ENCODE data around the gene PFKL. TPM values are rescaled to one million over a fixed set of nuclear protein-coding genes. Genes with fewer than 3 reads are reported as not detected.
"Not testable (repeated sequence)": the region's sequence is repeated elsewhere in the genome, so short reads cannot be mapped to it uniquely, and the experiment has no call there.

Gene PFKL
- total RNA-seq, 2 experiments from 2014 or later = 218 to 221 TPM

- peaks cover 3% of the 10 kb centered on the region for H3K36me3 Mint-ChIP-seq (ENCODE audit: low read depth)
- H3K9me3 Mint-ChIP-seq = no peaks in the 10 kb centered on the region
- H3K27ac Mint-ChIP-seq = no peak overlapping the region
- no peak overlapping the region for H3K4me3 Mint-ChIP-seq
- POLR2A ChIA-PET = interaction anchor here (0.8 to 1.5 kb wide), 3 partner anchors 8 to 17 kb away, joined by 3 read pairs; no protein-coding TSS in a partner anchor
- H3K4me1 Mint-ChIP-seq = no peaks in the 10 kb centered on the region
- no peaks in the 10 kb centered on the region for H3K27me3 Mint-ChIP-seq
- CTCF ChIA-PET = no interaction called here
- no peak for DNase-seq
Observed at GRCh38 chr21:44332383-44332782, 32.5 kb downstream of the PFKL start.

- ChIA-PET CTCF (no interaction called here), POLR2A (interaction anchor here (1.5 kb wide), 1 partner anchor 9 kb away, joined by 3 read pairs; no protein-coding TSS in a partner anchor)
- H3K27ac Mint-ChIP-seq = no peak overlapping the region
- H3K4me3 Mint-ChIP-seq = no peak overlapping the region
- no peaks in the 10 kb centered on the region for H3K27me3 Mint-ChIP-seq
- H3K9me3 Mint-ChIP-seq = no peaks in the 10 kb centered on the region
- H3K4me1 Mint-ChIP-seq = peaks cover 3% of the 10 kb centered on the region
- DNase-seq = no peak
- H3K36me3 Mint-ChIP-seq (ENCODE audit: low read depth) = peaks cover 3% of the 10 kb centered on the region
Observed at GRCh38 chr21:44332965-44333364, 33.1 kb downstream of the PFKL start.

GRCh38 chr21:44333509-44334328 is 33.9 kb downstream of the PFKL start:
- no peak for DNase-seq
- H3K4me1 Mint-ChIP-seq = peaks cover 3% of the 10 kb centered on the region
- peaks cover 3% of the 10 kb centered on the region for H3K36me3 Mint-ChIP-seq (ENCODE audit: low read depth)
- H3K9me3 Mint-ChIP-seq = no peaks in the 10 kb centered on the region
- CTCF ChIA-PET = no interaction called here
- H3K27me3 Mint-ChIP-seq = no peaks in the 10 kb centered on the region
- POLR2A ChIA-PET = interaction anchor here (1.5 to 1.6 kb wide), 3 partner anchors 8 to 40 kb away, joined by 3 read pairs; no protein-coding TSS in a partner anchor
- no peak overlapping the region for H3K27ac Mint-ChIP-seq
- H3K4me3 Mint-ChIP-seq = no peak overlapping the region

- H3K27ac Mint-ChIP-seq = no peak overlapping the region
- H3K4me1 Mint-ChIP-seq = peaks cover 6% of the 10 kb centered on the region
- ChIA-PET CTCF (no interaction called here), POLR2A (interaction anchor here (0.9 to 1.6 kb wide), 3 partner anchors 9 to 40 kb away, joined by 3 to 5 read pairs (median 3); no protein-coding TSS in a partner anchor)
- no peaks in the 10 kb centered on the region for H3K27me3 Mint-ChIP-seq
- H3K9me3 Mint-ChIP-seq = no peaks in the 10 kb centered on the region
- no peak for DNase-seq
- H3K36me3 Mint-ChIP-seq (ENCODE audit: low read depth) = peaks cover 3% of the 10 kb centered on the region
- no peak overlapping the region for H3K4me3 Mint-ChIP-seq
Observed at GRCh38 chr21:44334329-44335030, 34.6 kb downstream of the PFKL start.

- Mint-ChIP-seq H3K9me3 (no peaks in the 10 kb centered on the region), H3K27ac (no peak overlapping the region), H3K4me1 (peaks cover 16% of the 10 kb centered on the region), H3K4me3 (no peak overlapping the region), H3K27me3 (no peaks in the 10 kb centered on the region), H3K36me3 (ENCODE audit: low read depth) (peaks cover 3% of the 10 kb centered on the region)
- ChIA-PET POLR2A (interaction anchor here (0.9 to 1.6 kb wide), 3 partner anchors 10 to 39 kb away, joined by 3 to 5 read pairs (median 3); no protein-coding TSS in a partner anchor), CTCF (no interaction called here)
- DNase-seq = no peak
Observed at GRCh38 chr21:44335266-44336059, 35.6 kb downstream of the PFKL start.

GRCh38 chr21:44337449-44337848 is 37.6 kb downstream of the PFKL start:
- H3K27me3 Mint-ChIP-seq = no peaks in the 10 kb centered on the region
- H3K36me3 Mint-ChIP-seq (ENCODE audit: low read depth) = no peaks in the 10 kb centered on the region
- no peak for DNase-seq
- ChIA-PET POLR2A (interaction anchor here (3.7 kb wide), 1 partner anchor 118 kb away, joined by 21 read pairs; the partner anchor contains the start of gene LRRC3), CTCF (interaction anchor here (0.8 kb wide), 1 partner anchor 456 kb away, joined by 4 read pairs; no protein-coding TSS in a partner anchor)
- peak overlapping the region; percentile 68 for H3K27ac Mint-ChIP-seq
- H3K9me3 Mint-ChIP-seq = no peaks in the 10 kb centered on the region
- H3K4me3 Mint-ChIP-seq = no peak overlapping the region
- peaks cover 21% of the 10 kb centered on the region for H3K4me1 Mint-ChIP-seq

GRCh38 chr21:44337941-44338895 is 38.4 kb downstream of the PFKL start:
- peak overlapping the region; percentile 68 for H3K27ac Mint-ChIP-seq
- H3K27me3 Mint-ChIP-seq = no peaks in the 10 kb centered on the region
- H3K4me1 Mint-ChIP-seq = peaks cover 21% of the 10 kb centered on the region
- no peak for DNase-seq
- no peaks in the 10 kb centered on the region for H3K9me3 Mint-ChIP-seq
- ChIA-PET CTCF (interaction anchor here (0.8 to 1.1 kb wide), 2 partner anchors 148 to 455 kb away, joined by 3 to 4 read pairs; no protein-coding TSS in a partner anchor), POLR2A (interaction anchor here (0.7 to 3.7 kb wide), 7 partner anchors 10 to 479 kb away, joined by 3 to 48 read pairs (median 3); partner anchors contain the start of genes LRRC3 and TRPM2)
- H3K36me3 Mint-ChIP-seq (ENCODE audit: low read depth) = no peaks in the 10 kb centered on the region
- peak overlapping the region; percentile 41 for H3K4me3 Mint-ChIP-seq

GRCh38 chr21:44338971-44339910 is 39.4 kb downstream of the PFKL start, which contains the start of gene CFAP410:
Gene CFAP410 (minus strand): TSS chr21:44339390. CDS start chr21:44339194, 196 bp downstream.
- peaks cover 21% of the 10 kb centered on the region for H3K4me1 Mint-ChIP-seq
- peak within 1 kb of the TSS; percentile 92 for H3K27ac Mint-ChIP-seq
- POLR2A ChIA-PET = interaction anchor here (0.7 to 3.7 kb wide), 12 partner anchors 8 to 478 kb away, joined by 3 to 48 read pairs (median 3); partner anchors contain the start of genes LRRC3 and TRPM2
- peak within 1 kb of the TSS; percentile 86 for H3K4me3 Mint-ChIP-seq
- peak; percentile 96 for DNase-seq
- H3K27me3 Mint-ChIP-seq = no peaks in the 10 kb centered on the region
- no peaks in the 10 kb centered on the region for H3K9me3 Mint-ChIP-seq
- no peaks in the 10 kb centered on the region for H3K36me3 Mint-ChIP-seq (ENCODE audit: low read depth)
- CTCF ChIA-PET = interaction anchor here (1.1 to 1.3 kb wide), 3 partner anchors 13 to 147 kb away, joined by 3 to 4 read pairs (median 4); partner anchors contain the start of gene TRPM2

GRCh38 chr21:44341726-44342458 is 42.0 kb downstream of the PFKL start:
- not testable (repeated sequence) for H3K27me3 Mint-ChIP-seq; H3K27ac Mint-ChIP-seq; H3K4me3 Mint-ChIP-seq; H3K9me3 Mint-ChIP-seq; H3K36me3 Mint-ChIP-seq (ENCODE audit: low read depth); DNase-seq
- POLR2A ChIA-PET = interaction anchor here (0.6 to 1.2 kb wide), 3 partner anchors 8 to 11 kb away, joined by 3 to 5 read pairs (median 3); partner anchors contain the start of gene TRPM2
- CTCF ChIA-PET = interaction anchor here (0.7 kb wide), 1 partner anchor 459 kb away, joined by 3 read pairs; no protein-coding TSS in a partner anchor
- peaks cover 21% of the 10 kb centered on the region for H3K4me1 Mint-ChIP-seq

GRCh38 chr21:44342981-44343380 is 43.1 kb downstream of the PFKL start:
- not testable (repeated sequence) for H3K9me3 Mint-ChIP-seq; DNase-seq; H3K36me3 Mint-ChIP-seq (ENCODE audit: low read depth); H3K27ac Mint-ChIP-seq; H3K27me3 Mint-ChIP-seq; H3K4me3 Mint-ChIP-seq
- ChIA-PET CTCF (interaction anchor here (1.1 kb wide), 1 partner anchor 11 kb away, joined by 4 read pairs; the partner anchor contains the start of gene TRPM2), POLR2A (interaction anchor here (0.5 to 1.8 kb wide), 3 partner anchors 9 to 1910 kb away, joined by 3 to 6 read pairs (median 6); partner anchors contain the start of gene TRPM2)
- H3K4me1 Mint-ChIP-seq = peaks cover 18% of the 10 kb centered on the region
